Measurements from ENCODE around the gene PLCB1.
A peak's percentile ranks its signal among the peaks of the same experiment; 100 is the strongest.

DNA sequence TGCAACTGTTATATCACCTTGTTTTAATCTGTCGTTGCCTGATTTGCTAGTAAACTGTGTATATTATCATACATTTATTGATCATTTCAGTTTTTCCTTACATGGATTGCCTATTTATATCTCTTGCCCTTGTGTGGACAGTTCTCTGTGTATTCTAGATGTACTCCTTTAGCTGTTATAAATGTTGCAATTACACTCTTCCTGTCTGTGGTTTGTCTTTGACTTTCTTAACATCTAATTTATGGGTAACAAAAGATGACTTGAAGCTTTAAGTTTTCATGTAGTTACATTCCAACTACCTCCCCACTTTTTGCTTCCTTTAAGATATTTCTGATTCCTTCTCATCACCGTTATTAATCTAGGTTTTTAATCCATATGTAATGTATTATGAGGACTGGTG lies 22.6 kb downstream of the PLCB1 start:
- TF ChIP-seq, protein P1, sequence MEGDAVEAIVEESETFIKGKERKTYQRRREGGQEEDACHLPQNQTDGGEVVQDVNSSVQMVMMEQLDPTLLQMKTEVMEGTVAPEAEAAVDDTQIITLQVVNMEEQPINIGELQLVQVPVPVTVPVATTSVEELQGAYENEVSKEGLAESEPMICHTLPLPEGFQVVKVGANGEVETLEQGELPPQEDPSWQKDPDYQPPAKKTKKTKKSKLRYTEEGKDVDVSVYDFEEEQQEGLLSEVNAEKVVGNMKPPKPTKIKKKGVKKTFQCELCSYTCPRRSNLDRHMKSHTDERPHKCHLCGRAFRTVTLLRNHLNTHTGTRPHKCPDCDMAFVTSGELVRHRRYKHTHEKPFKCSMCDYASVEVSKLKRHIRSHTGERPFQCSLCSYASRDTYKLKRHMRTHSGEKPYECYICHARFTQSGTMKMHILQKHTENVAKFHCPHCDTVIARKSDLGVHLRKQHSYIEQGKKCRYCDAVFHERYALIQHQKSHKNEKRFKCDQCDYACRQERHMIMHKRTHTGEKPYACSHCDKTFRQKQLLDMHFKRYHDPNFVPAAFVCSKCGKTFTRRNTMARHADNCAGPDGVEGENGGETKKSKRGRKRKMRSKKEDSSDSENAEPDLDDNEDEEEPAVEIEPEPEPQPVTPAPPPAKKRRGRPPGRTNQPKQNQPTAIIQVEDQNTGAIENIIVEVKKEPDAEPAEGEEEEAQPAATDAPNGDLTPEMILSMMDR (conservative IDR thresholded peaks at IDR 0.05; ENCODE audit: low read length), result 0 out of 2 replicates have a peak, but pooled peaks have one; percentile 18
- no peak for TF ChIP-seq EZH2phosphoT487 (IDR thresholded peaks at IDR 0.05; ENCODE audit: borderline replicate concordance)
